HG02642 (cell line): ENCODE data around the gene CEP112.
"Not testable (repeated sequence)": the region's sequence is repeated elsewhere in the genome, so short reads cannot be mapped to it uniquely, and the experiment has no call there.

Source experiments
- ATAC-seq: cut with Tn5 transposase; IDR thresholded peaks from one replicate; pipeline ENCODE4 v1.9.1; 2021; ENCODE audit warnings: mild to moderate bottlenecking; ENCODE audit not compliant: unreplicated experiment, poor library complexity

The CEP112 gene

GRCh38 chr17:66165537-66166123 lies 26.3 kb downstream of the CEP112 start:
- no peak for ATAC-seq

- not testable (repeated sequence) for ATAC-seq
Measured at GRCh38 chr17:66155055-66155454, 36.9 kb downstream of the CEP112 start.

GRCh38 chr17:66152756-66153155 lies 39.2 kb downstream of the CEP112 start:
- no peak for ATAC-seq

- ATAC-seq = no peak
Measured at GRCh38 chr17:66150708-66151107, 41.2 kb downstream of the CEP112 start.

- no peak for ATAC-seq
Measured at GRCh38 chr17:66149562-66149961, 42.4 kb downstream of the CEP112 start.

GRCh38 chr17:66146394-66146793 lies 45.5 kb downstream of the CEP112 start:
- ATAC-seq = no peak

- no peak for ATAC-seq
Measured at GRCh38 chr17:66143657-66144282, 48.2 kb downstream of the CEP112 start.

- no peak for ATAC-seq
Measured at GRCh38 chr17:66142428-66142827, 49.5 kb downstream of the CEP112 start.

- no peak for ATAC-seq
Measured at GRCh38 chr17:66138120-66138519, 53.8 kb downstream of the CEP112 start.

- ATAC-seq = no peak
Measured at GRCh38 chr17:66135896-66136295, 56.0 kb downstream of the CEP112 start.

GRCh38 chr17:66135219-66135618 lies 56.7 kb downstream of the CEP112 start:
- no peak for ATAC-seq

- ATAC-seq = no peak
Measured at GRCh38 chr17:66129759-66130158, 62.2 kb downstream of the CEP112 start.

GRCh38 chr17:66126231-66126630 lies 65.7 kb downstream of the CEP112 start:
- ATAC-seq = no peak

- no peak for ATAC-seq
Measured at GRCh38 chr17:66123163-66123562, 68.8 kb downstream of the CEP112 start.

- no peak for ATAC-seq
Measured at GRCh38 chr17:66115246-66115645, 76.7 kb downstream of the CEP112 start.

GRCh38 chr17:66114609-66115008 lies 77.3 kb downstream of the CEP112 start:
- no peak for ATAC-seq

- no peak for ATAC-seq
Measured at GRCh38 chr17:66107731-66108130, 84.2 kb downstream of the CEP112 start.

GRCh38 chr17:66098040-66098439 lies 93.9 kb downstream of the CEP112 start:
- no peak for ATAC-seq

- no peak for ATAC-seq
Measured at GRCh38 chr17:66094727-66095126, 97.2 kb downstream of the CEP112 start.

GRCh38 chr17:66091445-66092080 lies 100.4 kb downstream of the CEP112 start:
- no peak for ATAC-seq

- no peak for ATAC-seq
Measured at GRCh38 chr17:66089764-66090163, 102.2 kb downstream of the CEP112 start.

- ATAC-seq = no peak
Measured at GRCh38 chr17:66088173-66088572, 103.8 kb downstream of the CEP112 start.
